CD14-positive monocyte (primary cell): ENCODE measurements around the gene RNF123. TPM values are rescaled to one million over a fixed set of nuclear protein-coding genes. Genes with fewer than 3 reads are reported as not detected.
A peak's percentile ranks its signal among the peaks of the same experiment; 100 is the strongest.

Experiments
- DNase-seq, 3 donors: peaks; one replicate each; pipeline ENCODE4 v3.0.0-alpha.2; 2011 to 2022
- H2AFZ ChIP-seq: 2 replicates; pipeline ENCODE4 v1.6.0; 2012; ENCODE audit warnings: mild to moderate bottlenecking, low read depth, low read length, inconsistent platforms; ENCODE audit not compliant: insufficient read depth, poor library complexity, severe bottlenecking
- H3K27ac ChIP-seq, 2 donors: 1 replicate in 1 of 2; 2 replicates in 1 of 2; pipeline ENCODE4 v1.5.1; 2012 to 2013; ENCODE audit warnings: low read length in 2 of 2, control low read depth in 1 of 2, inconsistent platforms in 1 of 2, low read depth in 1 of 2, mild to moderate bottlenecking in 1 of 2
- H3K27me3 ChIP-seq, 2 donors: one replicate each; pipeline versions ENCODE4 v1.6.0 to v1.6.1; 2011 to 2013; ENCODE audit warnings: low read length in 2 of 2; ENCODE audit not compliant: control insufficient read depth in 2 of 2, insufficient read depth in 2 of 2
- H3K36me3 ChIP-seq, 2 donors: replicated peaks in 1 of 2; 1 replicate in 1 of 2; 2 replicates in 1 of 2; pipeline versions ENCODE4 v1.5.1 to v1.6.1; 2012 to 2013; ENCODE audit warnings: low read length in 2 of 2, control low read depth in 1 of 2, inconsistent platforms in 1 of 2, mild to moderate bottlenecking in 1 of 2; ENCODE audit not compliant: insufficient read depth in 2 of 2, control insufficient read depth in 1 of 2
- H3K4me1 ChIP-seq, 2 donors: 1 replicate in 1 of 2; 2 replicates in 1 of 2; pipeline versions ENCODE4 v1.5.1 to v1.6.1; 2012 to 2013; ENCODE audit warnings: low read length in 2 of 2, control low read depth in 1 of 2, inconsistent platforms in 1 of 2, mild to moderate bottlenecking in 1 of 2, moderate library complexity in 1 of 2; ENCODE audit not compliant: insufficient read depth in 2 of 2, control insufficient read depth in 1 of 2
- H3K4me2 ChIP-seq: replicated peaks from 2 replicates; pipeline ENCODE3; 2012; ENCODE audit warnings: low read length, moderate library complexity, mild to moderate bottlenecking; ENCODE audit not compliant: poor library complexity, severe bottlenecking; ENCODE audit errors: extremely low read depth
- H3K4me3 ChIP-seq, 3 experiments: fragments of 200-600 bp in 1 of 3; sonication (generic) in 1 of 3; replicated peaks in 1 of 3; 1 replicate in 2 of 3; 2 replicates in 1 of 3; pipeline ENCODE4 v1.5.1; 2011 to 2013; ENCODE audit warnings: low read length in 3 of 3, mild to moderate bottlenecking in 3 of 3, control low read depth in 2 of 3, low read depth in 2 of 3, inconsistent platforms in 1 of 3, moderate library complexity in 1 of 3
- H3K79me2 ChIP-seq: 2 replicates; pipeline ENCODE4 v1.6.0; 2012; ENCODE audit warnings: mild to moderate bottlenecking, control low read depth, inconsistent platforms, low read length, moderate library complexity; ENCODE audit not compliant: insufficient read depth
- H3K9ac ChIP-seq: 2 replicates; pipeline ENCODE4 v1.6.0; 2017; ENCODE audit warnings: low read length, mild to moderate bottlenecking; ENCODE audit not compliant: insufficient read depth, poor library complexity, severe bottlenecking
- H3K9me3 ChIP-seq, 2 donors: replicated peaks in 1 of 2; 1 replicate in 1 of 2; 2 replicates in 1 of 2; pipeline versions ENCODE4 v1.5.1 to v1.6.1; 2012 to 2013; ENCODE audit warnings: low read length in 2 of 2, control low read depth in 1 of 2; ENCODE audit not compliant: control insufficient read depth in 1 of 2, insufficient read depth in 1 of 2
- H4K20me1 ChIP-seq: 2 replicates; pipeline ENCODE4 v1.6.0; 2012; ENCODE audit warnings: mild to moderate bottlenecking, low read length, control low read depth, moderate library complexity; ENCODE audit not compliant: insufficient read depth
- H3K27ac Mint-ChIP-seq, 7 donors: one replicate each; pipeline ENCODE4 v1.8.0; 2020; ENCODE audit warnings: mild to moderate bottlenecking in 7 of 7, mixed read lengths in 7 of 7, moderate library complexity in 6 of 7, inconsistent platforms in 2 of 7
- H3K27me3 Mint-ChIP-seq, 3 donors: one replicate each; pipeline ENCODE4 v1.8.0; 2021 to 2022; ENCODE audit warnings: low read depth in 3 of 3, mild to moderate bottlenecking in 3 of 3, mixed read lengths in 3 of 3, moderate library complexity in 3 of 3, inconsistent platforms in 1 of 3
- H3K36me3 Mint-ChIP-seq, 2 donors: one replicate each; pipeline ENCODE4 v1.8.0; 2020; ENCODE audit warnings: mixed read lengths in 2 of 2, inconsistent platforms in 1 of 2, mild to moderate bottlenecking in 1 of 2
- H3K4me1 Mint-ChIP-seq: one replicate; pipeline ENCODE4 v1.8.0; 2020; ENCODE audit warnings: mild to moderate bottlenecking, mixed read lengths
- H3K4me3 Mint-ChIP-seq, 2 donors: one replicate each; pipeline ENCODE4 v1.8.0; 2020; ENCODE audit warnings: mild to moderate bottlenecking in 2 of 2, mixed read lengths in 2 of 2, moderate library complexity in 1 of 2
- H3K9me3 Mint-ChIP-seq, 7 donors: one replicate each; pipeline ENCODE4 v1.8.0; 2020 to 2022; ENCODE audit warnings: mixed read lengths in 7 of 7, mild to moderate bottlenecking in 6 of 7, moderate library complexity in 6 of 7, inconsistent platforms in 2 of 7
- WGBS: methylation state at CpG from one replicate; pipeline ENCODE4 v1.1.5; 2013; ENCODE audit warnings: missing lambda C conversion rate; ENCODE audit not compliant: insufficient coverage; 5-methylcytosine and 5-hydroxymethylcytosine counted together
- intact Hi-C, 2 donors: fragments of 100-400 bp; cut with micrococcal nuclease; formaldehyde crosslinking; loops; one replicate each; pipeline versions ENCODE4 v1.15.0 to v1.15.1; 2023
- polyA plus RNA-seq, 3 donors: library from polyadenylated mRNA; depleted of rRNA in 1 of 3; unstranded in 2 of 3; stranded (reverse) in 1 of 3; fragments of 300-500 nt in 2 of 3; fragments of >200 nt in 1 of 3; fragmentation: Illumina TruSeq in 2 of 3; gene quantifications; 1 replicate in 2 of 3; 2 replicates in 1 of 3; pipeline ENCODE4 v1.2.3, GENCODE V29; 2012 to 2021
- TF ChIP-seq, protein P1 (sequence below): fragments of 200-600 bp; IDR thresholded peaks from one replicate; pipeline ENCODE4 v1.8.0; 2022; ENCODE audit warnings: antibody characterized with exemption, mild to moderate bottlenecking

RNF123 gene
- polyA plus RNA-seq, 3 donors, result 11.1 to 46.2 (median 15.7) TPM

DNA sequence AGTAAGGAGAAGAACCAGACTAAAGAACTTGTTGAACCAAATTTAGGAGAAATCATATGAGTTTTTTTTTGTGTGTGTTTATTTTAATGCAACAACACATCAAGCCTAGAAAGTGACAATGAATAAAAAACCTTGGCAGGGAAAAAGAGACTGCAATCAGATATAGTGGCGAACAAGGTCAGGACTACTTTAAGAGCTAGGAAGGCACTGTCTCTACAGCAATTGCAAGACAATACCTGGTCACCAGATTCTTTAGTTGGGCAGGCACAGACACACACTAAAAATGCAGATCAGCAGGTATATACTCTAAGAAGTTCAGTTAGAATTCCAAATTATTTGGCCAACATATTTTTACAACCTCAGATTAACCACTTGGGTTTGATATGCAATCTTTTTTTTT lies 65.2 kb downstream of the RNF123 start:
- intact Hi-C loops, result no loop called here
- Histone ChIP-seq H4K20me1 (peaks cover 100% of the 10 kb centered on the region), H3K79me2 (peaks cover 73% of the 10 kb centered on the region), H3K27ac (no peak overlapping the region), H3K36me3 (peaks cover 0 to 17% of the 10 kb centered on the region in 2 donors), H3K4me1 (no peaks in the 10 kb centered on the region), H3K27me3 (no peaks in the 10 kb centered on the region), H3K9me3 (no peaks in the 10 kb centered on the region), H2AFZ (no peak overlapping the region), H3K4me3 (no peak overlapping the region), H3K4me2 (no peak overlapping the region), H3K9ac (no peak overlapping the region)
- Mint-ChIP-seq H3K9me3 (no peaks in the 10 kb centered on the region), H3K4me1 (peaks cover 3% of the 10 kb centered on the region), H3K27me3 (no peaks in the 10 kb centered on the region), H3K4me3 (no peak overlapping the region), H3K36me3 (peaks cover 18 to 34% of the 10 kb centered on the region in 2 donors), H3K27ac (no peak overlapping the region)
- no peak for DNase-seq
- TF ChIP-seq, protein P1, sequence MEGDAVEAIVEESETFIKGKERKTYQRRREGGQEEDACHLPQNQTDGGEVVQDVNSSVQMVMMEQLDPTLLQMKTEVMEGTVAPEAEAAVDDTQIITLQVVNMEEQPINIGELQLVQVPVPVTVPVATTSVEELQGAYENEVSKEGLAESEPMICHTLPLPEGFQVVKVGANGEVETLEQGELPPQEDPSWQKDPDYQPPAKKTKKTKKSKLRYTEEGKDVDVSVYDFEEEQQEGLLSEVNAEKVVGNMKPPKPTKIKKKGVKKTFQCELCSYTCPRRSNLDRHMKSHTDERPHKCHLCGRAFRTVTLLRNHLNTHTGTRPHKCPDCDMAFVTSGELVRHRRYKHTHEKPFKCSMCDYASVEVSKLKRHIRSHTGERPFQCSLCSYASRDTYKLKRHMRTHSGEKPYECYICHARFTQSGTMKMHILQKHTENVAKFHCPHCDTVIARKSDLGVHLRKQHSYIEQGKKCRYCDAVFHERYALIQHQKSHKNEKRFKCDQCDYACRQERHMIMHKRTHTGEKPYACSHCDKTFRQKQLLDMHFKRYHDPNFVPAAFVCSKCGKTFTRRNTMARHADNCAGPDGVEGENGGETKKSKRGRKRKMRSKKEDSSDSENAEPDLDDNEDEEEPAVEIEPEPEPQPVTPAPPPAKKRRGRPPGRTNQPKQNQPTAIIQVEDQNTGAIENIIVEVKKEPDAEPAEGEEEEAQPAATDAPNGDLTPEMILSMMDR, result no peak
- 100% methylated on average over 1 of the region's 1 CpG for WGBS

DNA sequence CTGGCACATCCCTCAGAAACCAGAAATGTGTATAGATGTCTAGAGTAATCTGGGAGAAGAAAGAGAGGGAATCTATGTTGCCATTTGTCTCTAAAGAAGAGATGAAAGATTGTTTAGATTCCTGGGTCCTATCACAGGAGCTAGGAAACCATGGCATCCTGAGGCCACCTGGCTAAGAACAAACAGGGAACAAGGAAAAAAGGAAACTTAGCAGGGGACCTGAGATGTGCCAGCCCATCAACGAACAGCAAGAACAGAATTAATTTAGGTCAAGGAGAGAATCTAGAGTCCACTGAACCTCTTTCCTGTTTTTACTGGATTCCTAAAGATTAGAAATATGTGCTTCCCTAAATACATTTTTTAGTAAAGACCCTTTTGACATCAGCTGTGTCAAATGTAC lies 66.7 kb downstream of the RNF123 start:
- Histone ChIP-seq H3K4me1 (no peaks in the 10 kb centered on the region), H3K4me3 (no peak overlapping the region), H3K27me3 (no peaks in the 10 kb centered on the region), H3K4me2 (no peak overlapping the region), H3K36me3 (peaks cover 0 to 20% of the 10 kb centered on the region in 2 donors), H3K79me2 (peaks cover 81% of the 10 kb centered on the region), H3K9me3 (no peaks in the 10 kb centered on the region), H4K20me1 (peaks cover 100% of the 10 kb centered on the region), H2AFZ (no peak overlapping the region), H3K27ac (no peak overlapping the region), H3K9ac (no peak overlapping the region)
- Mint-ChIP-seq H3K4me3 (no peak overlapping the region), H3K9me3 (peaks cover 0 to 2% (median 0%) of the 10 kb centered on the region in 7 donors), H3K27ac (peak overlapping the region in 1 of 7 donors; percentile 77), H3K27me3 (no peaks in the 10 kb centered on the region), H3K36me3 (peaks cover 16 to 32% of the 10 kb centered on the region in 2 donors), H3K4me1 (peaks cover 8% of the 10 kb centered on the region)
- intact Hi-C loops, result no loop called here
- TF ChIP-seq, protein P1, result no peak
- DNase-seq, result no peak
- no CpG with 5 or more reads among the region's 1 CpG for WGBS
